Measurements from ENCODE around the gene ASTL. TPM values are rescaled to one million over a fixed set of nuclear protein-coding genes. Genes with fewer than 3 reads are reported as not detected.

The ASTL gene
- total RNA-seq, 1 experiment from 2014 or later, result 0.34 TPM

Other genes starting within 250 kb of the ASTL start
- gene ANKRD36C, start 146.7 kb downstream of the ASTL start, total RNA-seq (2021; ENCODE audit: unreplicated experiment), result 17.7 TPM
- gene GPAT2, start 103.6 kb downstream of the ASTL start, total RNA-seq (2021; ENCODE audit: unreplicated experiment), result 54.2 TPM
- gene ADRA2B, start 21.9 kb downstream of the ASTL start, total RNA-seq (2021; ENCODE audit: unreplicated experiment), result 0.47 TPM
- 24.5 TPM for gene DUSP2, start 6.9 kb upstream of the ASTL start, total RNA-seq (2021; ENCODE audit: unreplicated experiment)
- 160 TPM for gene STARD7, start 70.3 kb upstream of the ASTL start, total RNA-seq (2021; ENCODE audit: unreplicated experiment)
- 25.3 TPM for gene TMEM127, start 127.5 kb upstream of the ASTL start, total RNA-seq (2021; ENCODE audit: unreplicated experiment)
- gene CIAO1, start 127.7 kb upstream of the ASTL start, total RNA-seq (2021; ENCODE audit: unreplicated experiment), result 76.8 TPM
- 202 TPM for gene SNRNP200, start 167.0 kb upstream of the ASTL start, total RNA-seq (2021; ENCODE audit: unreplicated experiment)
- gene ITPRIPL1, start 186.8 kb upstream of the ASTL start, total RNA-seq (2021; ENCODE audit: unreplicated experiment), result 12.4 TPM
- 64.1 TPM for gene NCAPH, start 197.3 kb upstream of the ASTL start, total RNA-seq (2021; ENCODE audit: unreplicated experiment)